CD14-positive monocyte (primary cell): ENCODE measurements around the gene CDKAL1. TPM values are rescaled to one million over a fixed set of nuclear protein-coding genes. Genes with fewer than 3 reads are reported as not detected.
A peak's percentile ranks its signal among the peaks of the same experiment; 100 is the strongest.
"Not testable (repeated sequence)": the region's sequence is repeated elsewhere in the genome, so short reads cannot be mapped to it uniquely, and the experiment has no call there.

Experiments used
- DNase-seq, 3 donors: peaks; one replicate each; pipeline ENCODE4 v3.0.0-alpha.2; 2011 to 2022
- H2AFZ ChIP-seq: 2 replicates; pipeline ENCODE4 v1.6.0; 2012; ENCODE audit warnings: mild to moderate bottlenecking, low read depth, low read length, inconsistent platforms; ENCODE audit not compliant: insufficient read depth, poor library complexity, severe bottlenecking
- H3K27ac ChIP-seq, 2 donors: 1 replicate in 1 of 2; 2 replicates in 1 of 2; pipeline ENCODE4 v1.5.1; 2012 to 2013; ENCODE audit warnings: low read length in 2 of 2, control low read depth in 1 of 2, inconsistent platforms in 1 of 2, low read depth in 1 of 2, mild to moderate bottlenecking in 1 of 2
- H3K27me3 ChIP-seq, 2 donors: one replicate each; pipeline versions ENCODE4 v1.6.0 to v1.6.1; 2011 to 2013; ENCODE audit warnings: low read length in 2 of 2; ENCODE audit not compliant: control insufficient read depth in 2 of 2, insufficient read depth in 2 of 2
- H3K36me3 ChIP-seq, 2 donors: replicated peaks in 1 of 2; 1 replicate in 1 of 2; 2 replicates in 1 of 2; pipeline versions ENCODE4 v1.5.1 to v1.6.1; 2012 to 2013; ENCODE audit warnings: low read length in 2 of 2, control low read depth in 1 of 2, inconsistent platforms in 1 of 2, mild to moderate bottlenecking in 1 of 2; ENCODE audit not compliant: insufficient read depth in 2 of 2, control insufficient read depth in 1 of 2
- H3K4me1 ChIP-seq, 2 donors: 1 replicate in 1 of 2; 2 replicates in 1 of 2; pipeline versions ENCODE4 v1.5.1 to v1.6.1; 2012 to 2013; ENCODE audit warnings: low read length in 2 of 2, control low read depth in 1 of 2, inconsistent platforms in 1 of 2, mild to moderate bottlenecking in 1 of 2, moderate library complexity in 1 of 2; ENCODE audit not compliant: insufficient read depth in 2 of 2, control insufficient read depth in 1 of 2
- H3K4me2 ChIP-seq: replicated peaks from 2 replicates; pipeline ENCODE3; 2012; ENCODE audit warnings: low read length, moderate library complexity, mild to moderate bottlenecking; ENCODE audit not compliant: poor library complexity, severe bottlenecking; ENCODE audit errors: extremely low read depth
- H3K4me3 ChIP-seq, 3 experiments: fragments of 200-600 bp in 1 of 3; sonication (generic) in 1 of 3; replicated peaks in 1 of 3; 1 replicate in 2 of 3; 2 replicates in 1 of 3; pipeline ENCODE4 v1.5.1; 2011 to 2013; ENCODE audit warnings: low read length in 3 of 3, mild to moderate bottlenecking in 3 of 3, control low read depth in 2 of 3, low read depth in 2 of 3, inconsistent platforms in 1 of 3, moderate library complexity in 1 of 3
- H3K79me2 ChIP-seq: 2 replicates; pipeline ENCODE4 v1.6.0; 2012; ENCODE audit warnings: mild to moderate bottlenecking, control low read depth, inconsistent platforms, low read length, moderate library complexity; ENCODE audit not compliant: insufficient read depth
- H3K9ac ChIP-seq: 2 replicates; pipeline ENCODE4 v1.6.0; 2017; ENCODE audit warnings: low read length, mild to moderate bottlenecking; ENCODE audit not compliant: insufficient read depth, poor library complexity, severe bottlenecking
- H3K9me3 ChIP-seq, 2 donors: replicated peaks in 1 of 2; 1 replicate in 1 of 2; 2 replicates in 1 of 2; pipeline versions ENCODE4 v1.5.1 to v1.6.1; 2012 to 2013; ENCODE audit warnings: low read length in 2 of 2, control low read depth in 1 of 2; ENCODE audit not compliant: control insufficient read depth in 1 of 2, insufficient read depth in 1 of 2
- H4K20me1 ChIP-seq: 2 replicates; pipeline ENCODE4 v1.6.0; 2012; ENCODE audit warnings: mild to moderate bottlenecking, low read length, control low read depth, moderate library complexity; ENCODE audit not compliant: insufficient read depth
- H3K27ac Mint-ChIP-seq, 7 donors: one replicate each; pipeline ENCODE4 v1.8.0; 2020; ENCODE audit warnings: mild to moderate bottlenecking in 7 of 7, mixed read lengths in 7 of 7, moderate library complexity in 6 of 7, inconsistent platforms in 2 of 7
- H3K27me3 Mint-ChIP-seq, 3 donors: one replicate each; pipeline ENCODE4 v1.8.0; 2021 to 2022; ENCODE audit warnings: low read depth in 3 of 3, mild to moderate bottlenecking in 3 of 3, mixed read lengths in 3 of 3, moderate library complexity in 3 of 3, inconsistent platforms in 1 of 3
- H3K36me3 Mint-ChIP-seq, 2 donors: one replicate each; pipeline ENCODE4 v1.8.0; 2020; ENCODE audit warnings: mixed read lengths in 2 of 2, inconsistent platforms in 1 of 2, mild to moderate bottlenecking in 1 of 2
- H3K4me1 Mint-ChIP-seq: one replicate; pipeline ENCODE4 v1.8.0; 2020; ENCODE audit warnings: mild to moderate bottlenecking, mixed read lengths
- H3K4me3 Mint-ChIP-seq, 2 donors: one replicate each; pipeline ENCODE4 v1.8.0; 2020; ENCODE audit warnings: mild to moderate bottlenecking in 2 of 2, mixed read lengths in 2 of 2, moderate library complexity in 1 of 2
- H3K9me3 Mint-ChIP-seq, 7 donors: one replicate each; pipeline ENCODE4 v1.8.0; 2020 to 2022; ENCODE audit warnings: mixed read lengths in 7 of 7, mild to moderate bottlenecking in 6 of 7, moderate library complexity in 6 of 7, inconsistent platforms in 2 of 7
- WGBS: methylation state at CpG from one replicate; pipeline ENCODE4 v1.1.5; 2013; ENCODE audit warnings: missing lambda C conversion rate; ENCODE audit not compliant: insufficient coverage; 5-methylcytosine and 5-hydroxymethylcytosine counted together
- intact Hi-C, 2 donors: fragments of 100-400 bp; cut with micrococcal nuclease; formaldehyde crosslinking; loops; one replicate each; pipeline versions ENCODE4 v1.15.0 to v1.15.1; 2023
- polyA plus RNA-seq, 3 donors: library from polyadenylated mRNA; depleted of rRNA in 1 of 3; unstranded in 2 of 3; stranded (reverse) in 1 of 3; fragments of 300-500 nt in 2 of 3; fragments of >200 nt in 1 of 3; fragmentation: Illumina TruSeq in 2 of 3; gene quantifications; 1 replicate in 2 of 3; 2 replicates in 1 of 3; pipeline ENCODE4 v1.2.3, GENCODE V29; 2012 to 2021
- TF ChIP-seq, protein P1 (sequence below): fragments of 200-600 bp; IDR thresholded peaks from one replicate; pipeline ENCODE4 v1.8.0; 2022; ENCODE audit warnings: antibody characterized with exemption, mild to moderate bottlenecking

CDKAL1 gene
- polyA plus RNA-seq, 3 donors, result 3.2 to 12.4 (median 8.3) TPM

GRCh38 chr6:20921578-20921977 lies 387.3 kb downstream of the CDKAL1 start:
- Mint-ChIP-seq H3K9me3 (peaks cover 0 to 2% (median 0%) of the 10 kb centered on the region in 7 donors), H3K27ac (no peak overlapping the region), H3K4me3 (no peak overlapping the region), H3K4me1 (no peaks in the 10 kb centered on the region), H3K27me3 (peaks cover 0 to 2% (median 0%) of the 10 kb centered on the region in 3 donors), H3K36me3 (no peaks in the 10 kb centered on the region)
- H3K27me3 ChIP-seq, result no peaks in the 10 kb centered on the region
- WGBS, result 83% methylated on average over 1 of the region's 2 CpGs
- no peaks in the 10 kb centered on the region for H4K20me1 ChIP-seq
- no peak overlapping the region for H3K4me2 ChIP-seq
- no peak overlapping the region for H3K27ac ChIP-seq
- intact Hi-C loops, result no loop called here
- H2AFZ ChIP-seq, result no peak overlapping the region
- H3K36me3 ChIP-seq, result no peaks in the 10 kb centered on the region
- H3K4me3 ChIP-seq, result no peak overlapping the region
- no peaks in the 10 kb centered on the region for H3K9me3 ChIP-seq
- no peaks in the 10 kb centered on the region for H3K4me1 ChIP-seq
- no peak overlapping the region for H3K9ac ChIP-seq
- TF ChIP-seq, protein P1, sequence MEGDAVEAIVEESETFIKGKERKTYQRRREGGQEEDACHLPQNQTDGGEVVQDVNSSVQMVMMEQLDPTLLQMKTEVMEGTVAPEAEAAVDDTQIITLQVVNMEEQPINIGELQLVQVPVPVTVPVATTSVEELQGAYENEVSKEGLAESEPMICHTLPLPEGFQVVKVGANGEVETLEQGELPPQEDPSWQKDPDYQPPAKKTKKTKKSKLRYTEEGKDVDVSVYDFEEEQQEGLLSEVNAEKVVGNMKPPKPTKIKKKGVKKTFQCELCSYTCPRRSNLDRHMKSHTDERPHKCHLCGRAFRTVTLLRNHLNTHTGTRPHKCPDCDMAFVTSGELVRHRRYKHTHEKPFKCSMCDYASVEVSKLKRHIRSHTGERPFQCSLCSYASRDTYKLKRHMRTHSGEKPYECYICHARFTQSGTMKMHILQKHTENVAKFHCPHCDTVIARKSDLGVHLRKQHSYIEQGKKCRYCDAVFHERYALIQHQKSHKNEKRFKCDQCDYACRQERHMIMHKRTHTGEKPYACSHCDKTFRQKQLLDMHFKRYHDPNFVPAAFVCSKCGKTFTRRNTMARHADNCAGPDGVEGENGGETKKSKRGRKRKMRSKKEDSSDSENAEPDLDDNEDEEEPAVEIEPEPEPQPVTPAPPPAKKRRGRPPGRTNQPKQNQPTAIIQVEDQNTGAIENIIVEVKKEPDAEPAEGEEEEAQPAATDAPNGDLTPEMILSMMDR, result no peak
- no peaks in the 10 kb centered on the region for H3K79me2 ChIP-seq
- no peak for DNase-seq

DNA sequence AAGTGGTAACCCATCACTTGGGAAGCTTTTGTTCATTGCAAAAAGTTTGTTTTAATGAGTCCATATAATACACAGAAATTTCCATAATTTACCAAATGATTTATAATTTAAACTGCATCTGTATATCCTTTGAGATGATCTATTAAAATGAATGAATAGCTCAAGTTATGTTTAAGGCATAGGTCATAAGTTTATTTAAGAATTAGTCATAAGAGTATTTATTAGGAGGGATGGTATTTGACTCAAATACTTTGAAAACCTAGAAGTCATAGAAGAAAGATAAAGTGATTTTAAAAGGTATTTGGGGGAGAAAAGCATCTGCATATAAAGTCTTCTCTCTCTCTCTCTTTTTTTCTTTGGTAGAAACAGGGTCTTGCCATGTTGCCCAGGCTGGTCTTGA lies 388.5 kb downstream of the CDKAL1 start:
- Histone ChIP-seq H3K36me3 (no peaks in the 10 kb centered on the region), H3K79me2 (no peaks in the 10 kb centered on the region), H3K4me1 (no peaks in the 10 kb centered on the region), H3K27ac (no peak overlapping the region), H3K9me3 (no peaks in the 10 kb centered on the region), H3K4me2 (no peak overlapping the region), H2AFZ (no peak overlapping the region), H3K4me3 (no peak overlapping the region), H4K20me1 (no peaks in the 10 kb centered on the region), H3K9ac (no peak overlapping the region), H3K27me3 (no peaks in the 10 kb centered on the region)
- intact Hi-C loops, result no loop called here
- TF ChIP-seq, protein P1, result no peak
- H3K27ac Mint-ChIP-seq, result no peak overlapping the region
- H3K4me3 Mint-ChIP-seq, result no peak overlapping the region
- no peak for DNase-seq
- H3K9me3 Mint-ChIP-seq, result peaks cover 0 to 2% (median 0%) of the 10 kb centered on the region in 7 donors
- peaks cover 0 to 2% (median 0%) of the 10 kb centered on the region in 3 donors for H3K27me3 Mint-ChIP-seq
- H3K36me3 Mint-ChIP-seq, result no peaks in the 10 kb centered on the region
- no peaks in the 10 kb centered on the region for H3K4me1 Mint-ChIP-seq

DNA sequence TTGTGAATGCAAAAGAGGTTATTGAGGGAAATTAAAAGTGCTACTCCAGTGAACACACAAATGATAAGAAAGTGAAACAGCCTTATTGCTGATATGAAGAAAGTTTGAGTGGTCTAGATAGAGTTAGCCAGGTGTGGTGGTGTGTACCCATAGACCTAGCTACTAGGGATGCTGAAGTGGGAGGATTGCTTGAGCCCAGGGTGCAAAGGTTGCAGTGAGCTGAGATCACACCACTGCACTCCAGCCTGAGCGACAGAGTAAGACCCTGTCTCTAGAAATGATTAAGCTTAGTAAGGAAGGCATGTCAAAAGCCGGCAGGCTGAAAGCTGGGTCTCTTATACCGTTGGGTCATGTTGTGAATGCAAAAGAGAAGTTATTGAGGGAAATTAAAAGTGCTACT lies 389.8 kb downstream of the CDKAL1 start:
- H3K4me1 ChIP-seq, H3K27me3 Mint-ChIP-seq, H4K20me1 ChIP-seq, H3K4me3 Mint-ChIP-seq, H3K9me3 ChIP-seq, H3K27ac ChIP-seq, H3K9me3 Mint-ChIP-seq, H3K4me1 Mint-ChIP-seq, H3K9ac ChIP-seq, H3K36me3 ChIP-seq, H3K4me2 ChIP-seq, H3K36me3 Mint-ChIP-seq, H3K27me3 ChIP-seq, DNase-seq, H2AFZ ChIP-seq, H3K4me3 ChIP-seq, intact Hi-C loops, H3K79me2 ChIP-seq: not testable (repeated sequence)
- 100% methylated on average over 1 of the region's 3 CpGs for WGBS
- peak overlapping the region in 1 of 7 donors; percentile 18 for H3K27ac Mint-ChIP-seq
